Calu3 (cell line): ENCODE results near the gene CHST3. TPM values are rescaled to one million over a fixed set of nuclear protein-coding genes. Genes with fewer than 3 reads are reported as not detected.

Source experiments
- BruUV-seq: library from RNA; stranded (reverse); fragments of 400-500 nt; replicated peaks from 2 replicates; lab custom pipeline; 2021; lab: Mats Ljungman, UMichigan
- CTCF ChIA-PET: fragments of 300-600 bp; sonication (Branson Sonifier 250); formaldehyde crosslinking; loops from one replicate; lab custom pipeline; 2022; ENCODE audit warnings: antibody characterized with exemption; lab: Charles Lee
- DNase-seq: peaks from one replicate; pipeline ENCODE4 v3.0.0; 2022
- H3K27ac Mint-ChIP-seq: one replicate; pipeline ENCODE4 v1.8.0; 2022; ENCODE audit warnings: mixed read lengths; ENCODE audit not compliant: unreplicated experiment
- H3K27me3 Mint-ChIP-seq: one replicate; pipeline ENCODE4 v1.8.0; 2022; ENCODE audit warnings: mixed read lengths; ENCODE audit not compliant: unreplicated experiment
- H3K36me3 Mint-ChIP-seq: one replicate; pipeline ENCODE4 v1.8.0; 2022; ENCODE audit warnings: mild to moderate bottlenecking, moderate library complexity, mixed read lengths; ENCODE audit not compliant: insufficient read depth, unreplicated experiment
- H3K4me1 Mint-ChIP-seq: one replicate; pipeline ENCODE4 v1.8.0; 2022; ENCODE audit warnings: mild to moderate bottlenecking, low read depth, mixed read lengths; ENCODE audit not compliant: unreplicated experiment
- H3K4me3 Mint-ChIP-seq: one replicate; pipeline ENCODE4 v1.8.0; 2022; ENCODE audit warnings: mild to moderate bottlenecking, low read depth, moderate library complexity, mixed read lengths; ENCODE audit not compliant: unreplicated experiment
- H3K9me3 Mint-ChIP-seq: one replicate; pipeline ENCODE4 v1.8.0; 2022; ENCODE audit warnings: low read depth, mixed read lengths; ENCODE audit not compliant: unreplicated experiment
- CTCF ChIP-seq: fragments of 200-600 bp; IDR thresholded peaks from one replicate; pipeline ENCODE4 v1.8.0; 2022; ENCODE audit warnings: antibody characterized with exemption; ENCODE audit not compliant: unreplicated experiment
- intact Hi-C: fragments of 100-400 bp; cut with micrococcal nuclease; formaldehyde crosslinking; loops from one replicate; pipeline ENCODE4 v1.10.0; 2022; ENCODE audit not compliant: unreplicated experiment
- total RNA-seq: library from RNA; stranded (reverse); gene quantifications from 2 replicates; pipeline ENCODE4 v1.2.3, GENCODE V29; 2022

The CHST3 gene
- total RNA-seq, 1 experiment from 2014 or later, result 32.4 TPM

- BruUV-seq, result no TSS peak
- Mint-ChIP-seq H3K4me3 (no peak overlapping the region), H3K4me1 (no peaks in the 10 kb centered on the region), H3K36me3 (no peaks in the 10 kb centered on the region), H3K27ac (no peak overlapping the region), H3K27me3 (no peaks in the 10 kb centered on the region), H3K9me3 (peaks cover 22% of the 10 kb centered on the region)
- intact Hi-C loops, result no loop called here
- no peak for DNase-seq
- CTCF ChIA-PET, result interaction anchor here (0.9 kb wide), 1 partner anchor 20 kb away, joined by 3 read pairs; no protein-coding TSS in a partner anchor
- no peak for TF ChIP-seq CTCF
Observed at GRCh38 chr10:71938211-71938610, 26.0 kb upstream of the CHST3 start.

- CTCF ChIA-PET, result no interaction called here
- peaks cover 16% of the 10 kb centered on the region for H3K9me3 Mint-ChIP-seq
- no peaks in the 10 kb centered on the region for H3K27me3 Mint-ChIP-seq
- no peak overlapping the region for H3K4me3 Mint-ChIP-seq
- no peak for DNase-seq
- no peak for TF ChIP-seq CTCF
- no peak overlapping the region for H3K27ac Mint-ChIP-seq
- intact Hi-C loops, result no loop called here
- no peaks in the 10 kb centered on the region for H3K4me1 Mint-ChIP-seq
- H3K36me3 Mint-ChIP-seq, result no peaks in the 10 kb centered on the region
- BruUV-seq, result no TSS peak
Observed at GRCh38 chr10:71939304-71939703, 24.9 kb upstream of the CHST3 start.

- Mint-ChIP-seq H3K4me3 (no peak overlapping the region), H3K27me3 (no peaks in the 10 kb centered on the region), H3K27ac (no peak overlapping the region), H3K9me3 (peaks cover 16% of the 10 kb centered on the region), H3K36me3 (no peaks in the 10 kb centered on the region), H3K4me1 (no peaks in the 10 kb centered on the region)
- intact Hi-C loops, result no loop called here
- CTCF ChIA-PET, result no interaction called here
- no peak for TF ChIP-seq CTCF
- no peak for DNase-seq
- BruUV-seq, result no TSS peak
Observed at GRCh38 chr10:71939861-71940474, 24.2 kb upstream of the CHST3 start.

GRCh38 chr10:71940752-71941151, 23.4 kb upstream of the CHST3 start:
- no peak for TF ChIP-seq CTCF
- H3K4me3 Mint-ChIP-seq, result no peak overlapping the region
- peaks cover 15% of the 10 kb centered on the region for H3K9me3 Mint-ChIP-seq
- BruUV-seq, result no TSS peak
- no peak overlapping the region for H3K27ac Mint-ChIP-seq
- DNase-seq, result no peak
- H3K27me3 Mint-ChIP-seq, result no peaks in the 10 kb centered on the region
- intact Hi-C loops, result no loop called here
- CTCF ChIA-PET, result no interaction called here
- no peaks in the 10 kb centered on the region for H3K4me1 Mint-ChIP-seq
- H3K36me3 Mint-ChIP-seq, result no peaks in the 10 kb centered on the region
